Upper lobe of left lung (tissue), 4 donors: ENCODE results near the gene DNAH1.

Source experiments
- CTCF ChIP-seq, 6 experiments: fragments of 450-650 bp in 4 of 6; fragments of 200-600 bp in 2 of 6; sonication (generic) in 2 of 6; IDR thresholded peaks; one replicate each; pipeline ENCODE4 v1.5.1; 2016 to 2019; ENCODE audit warnings: antibody characterized with exemption in 6 of 6
- POLR2AphosphoS5 ChIP-seq, 2 donors: sonication (generic); formaldehyde crosslinking; IDR thresholded peaks; one replicate each; pipeline ENCODE4 v1.5.1; 2017; ENCODE audit warnings: antibody characterized with exemption in 2 of 2

GRCh38 chr3:52420388-52420787 lies 104.3 kb downstream of the DNAH1 start:
- no peak for TF ChIP-seq POLR2AphosphoS5 (IDR thresholded peaks at IDR 0.05)
- no peak for TF ChIP-seq CTCF (IDR thresholded peaks at IDR 0.05)
